Measurements from ENCODE around the gene PLPPR3.
"Not testable (repeated sequence)": the region's sequence is repeated elsewhere in the genome, so short reads cannot be mapped to it uniquely, and the experiment has no call there.

The PLPPR3 gene

DNA sequence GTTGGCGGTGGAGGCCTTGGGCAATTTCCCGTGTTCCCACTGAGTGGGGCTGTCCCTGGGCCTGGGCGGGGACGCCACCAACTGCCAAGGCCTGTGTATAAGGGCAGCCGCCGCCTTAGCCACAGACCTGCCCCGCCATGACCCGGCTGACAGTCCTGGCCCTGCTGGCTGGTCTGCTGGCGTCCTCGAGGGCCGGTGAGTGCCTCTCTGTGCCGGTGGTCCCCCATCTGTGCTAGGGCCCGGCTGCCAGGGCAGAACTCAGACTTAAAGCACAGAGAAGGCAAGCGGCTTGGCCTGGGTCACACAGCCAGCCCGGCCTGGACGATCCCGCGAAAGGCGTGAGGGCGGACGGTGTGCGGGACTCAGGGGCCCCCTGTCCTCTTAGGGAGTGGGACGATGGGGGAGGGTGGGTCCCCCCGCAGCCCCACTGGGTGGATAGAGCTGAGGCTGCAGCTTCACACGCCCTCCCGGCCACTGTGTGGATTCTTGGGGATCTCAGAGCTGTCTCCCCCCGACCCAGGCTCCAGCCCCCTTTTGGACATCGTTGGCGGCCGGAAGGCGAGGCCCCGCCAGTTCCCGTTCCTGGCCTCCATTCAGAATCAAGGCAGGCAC, 6.1 kb upstream of the PLPPR3 start, which contains the start of gene AZU1:
AZU1 (plus strand) TSS at position 128 of the 612 bp plus-strand sequence; CDS start at position 138, 10 bp downstream.
- DNase-seq = no peak

- DNase-seq = no peak
Observed at GRCh38 chr19:827314-827709, 5.6 kb upstream of the PLPPR3 start.

- DNase-seq = no peak
Observed at GRCh38 chr19:825897-826644, 4.3 kb upstream of the PLPPR3 start.

GRCh38 chr19:824885-825284, 3.1 kb upstream of the PLPPR3 start:
- DNase-seq = no peak

DNA sequence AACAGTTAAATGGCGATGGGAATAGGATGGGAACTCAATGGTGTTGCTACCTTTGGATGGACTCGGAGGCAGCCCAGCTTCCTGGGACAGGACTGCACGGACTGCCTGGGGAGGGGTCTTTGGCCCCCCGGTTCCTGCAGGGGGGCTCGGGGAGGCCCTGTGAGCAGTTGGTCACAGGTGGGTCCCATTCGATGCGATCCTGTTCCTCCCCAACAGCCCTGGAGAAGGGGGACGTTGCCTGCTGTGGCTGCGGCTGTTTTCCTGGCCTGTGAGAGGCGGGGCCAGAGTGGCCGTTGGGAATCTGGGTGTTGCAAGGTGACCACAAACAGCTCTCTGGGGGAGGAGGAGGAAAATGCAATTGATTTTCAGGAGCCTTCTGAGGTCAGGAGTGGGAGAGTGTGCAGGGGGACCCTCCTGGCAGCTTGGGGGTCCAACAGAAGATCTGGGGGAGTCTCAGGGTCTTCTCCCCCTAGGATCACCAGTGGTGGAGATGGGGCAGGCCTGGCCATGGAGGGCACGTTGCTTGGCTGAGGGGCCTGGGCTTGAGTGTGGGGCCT, 1.9 kb upstream of the PLPPR3 start:
- no peak for DNase-seq

DNA sequence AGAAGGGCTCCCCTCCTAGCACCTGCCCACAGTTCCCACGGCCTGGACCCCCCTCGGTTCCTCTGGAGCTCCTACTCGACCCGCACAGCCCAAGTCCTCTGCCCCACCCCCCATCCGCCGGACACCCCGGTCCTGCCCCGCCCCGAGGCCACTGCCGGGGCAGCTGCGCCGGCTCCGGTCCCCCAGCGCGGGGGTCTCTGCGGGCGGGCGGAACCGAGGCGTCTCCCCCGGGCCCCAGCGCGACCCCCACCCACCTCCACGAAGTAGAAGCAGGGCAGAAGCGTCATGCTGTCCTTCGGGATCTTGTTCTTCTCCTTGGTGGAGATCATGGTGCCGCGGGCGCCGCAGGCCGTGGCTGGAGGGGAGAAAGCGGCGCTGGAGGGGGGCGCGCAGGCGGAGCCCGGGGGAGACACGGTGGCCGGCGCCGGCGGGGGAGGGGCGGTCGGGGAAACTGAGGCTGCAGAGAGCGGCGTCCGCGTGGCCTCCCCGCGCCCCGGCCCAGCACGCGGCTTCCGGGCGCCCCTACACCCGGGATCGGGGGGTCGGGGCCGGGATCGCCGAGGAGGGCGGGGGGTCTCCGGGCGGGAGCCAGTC, 427 bp downstream of the PLPPR3 start:
- DNase-seq = no peak

- not testable (repeated sequence) for DNase-seq
Observed at GRCh38 chr19:820212-820611, 1.5 kb downstream of the PLPPR3 start.

- DNase-seq = no peak
Observed at GRCh38 chr19:816500-816857, 5.3 kb downstream of the PLPPR3 start.

- no peak for DNase-seq
Observed at GRCh38 chr19:815775-816499, 5.8 kb downstream of the PLPPR3 start.

DNA sequence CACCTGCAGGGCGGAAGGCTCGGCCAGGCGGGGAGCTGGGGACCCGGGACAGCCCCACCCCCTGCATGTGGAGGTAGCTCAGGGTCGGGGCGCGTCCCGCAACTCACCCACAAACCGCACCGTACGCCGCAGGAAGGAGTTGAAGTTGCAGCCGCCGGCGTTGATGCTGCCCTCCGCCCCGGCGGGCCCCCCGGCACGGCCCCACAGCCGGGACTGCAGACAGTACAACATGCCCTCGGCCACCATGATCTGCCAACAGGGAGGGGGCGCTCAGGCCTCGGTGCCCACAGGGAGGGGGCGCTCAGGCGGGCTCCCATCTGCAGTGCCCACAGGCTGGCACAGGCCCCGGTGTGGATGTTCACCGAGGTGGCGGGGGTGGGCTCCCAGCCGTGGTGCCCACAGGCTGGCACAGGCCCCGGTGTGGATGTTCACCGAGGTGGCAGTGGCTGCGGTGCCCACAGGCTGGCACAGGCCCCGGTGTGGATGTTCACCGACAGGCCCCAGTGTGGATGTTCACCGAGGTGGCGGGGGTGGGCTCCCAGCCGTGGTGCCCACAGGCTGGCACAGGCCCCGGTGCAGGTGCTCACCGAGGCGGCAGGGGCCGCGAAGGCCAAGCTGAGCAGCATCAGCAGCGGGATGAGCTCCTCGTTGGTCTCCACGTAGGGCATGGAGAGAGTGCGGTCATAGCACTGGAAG, 6.5 kb downstream of the PLPPR3 start:
- DNase-seq = no peak

- DNase-seq = no peak
Observed at GRCh38 chr19:814152-815078, 7.3 kb downstream of the PLPPR3 start.

DNA sequence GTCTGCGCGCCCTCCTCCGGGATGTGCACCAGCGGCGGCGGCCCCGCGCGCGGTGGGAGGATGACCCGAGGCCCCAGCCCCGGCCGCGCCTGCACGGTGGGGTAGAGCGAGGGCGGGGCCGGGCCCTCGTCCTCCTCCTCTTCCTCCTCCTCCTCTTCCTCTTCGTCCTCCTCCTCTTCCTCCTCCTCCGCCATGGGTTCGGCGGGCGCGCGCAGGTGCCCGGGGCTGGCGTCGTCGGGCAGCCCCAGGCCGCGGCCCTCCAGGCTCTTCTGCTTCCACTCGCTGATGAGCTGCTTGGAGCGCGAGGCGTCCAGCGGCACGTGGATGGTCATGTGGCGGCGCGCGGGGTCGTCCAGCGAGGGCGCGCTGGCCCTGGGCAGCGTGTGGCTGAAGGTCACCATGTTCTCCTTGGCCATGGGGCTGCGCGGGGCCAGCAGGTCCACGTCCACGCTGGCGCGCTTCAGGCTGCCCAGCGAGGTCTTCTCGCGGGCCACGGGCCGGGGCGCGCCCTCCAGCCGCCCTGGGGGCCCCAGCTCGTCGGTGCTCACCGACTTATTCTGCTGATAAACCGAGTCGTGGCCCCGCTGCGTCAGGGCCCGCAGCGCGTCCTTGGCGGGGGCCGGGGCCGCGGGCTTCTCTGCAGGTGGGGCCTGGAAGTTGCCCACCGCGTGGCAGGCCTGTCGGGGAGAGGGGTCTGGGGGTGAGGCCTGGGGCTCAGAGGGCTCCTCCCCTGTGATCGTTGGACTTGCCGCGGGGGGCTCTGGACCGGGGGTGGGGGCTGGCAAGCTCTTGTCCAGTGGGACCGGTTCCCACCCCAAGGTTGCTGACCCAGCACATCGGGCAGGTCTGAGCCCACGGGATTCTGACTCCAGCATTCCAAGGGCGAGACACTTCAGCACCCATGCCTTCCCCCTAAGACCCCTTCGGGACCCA, 8.3 kb downstream of the PLPPR3 start:
- no peak for DNase-seq

DNA sequence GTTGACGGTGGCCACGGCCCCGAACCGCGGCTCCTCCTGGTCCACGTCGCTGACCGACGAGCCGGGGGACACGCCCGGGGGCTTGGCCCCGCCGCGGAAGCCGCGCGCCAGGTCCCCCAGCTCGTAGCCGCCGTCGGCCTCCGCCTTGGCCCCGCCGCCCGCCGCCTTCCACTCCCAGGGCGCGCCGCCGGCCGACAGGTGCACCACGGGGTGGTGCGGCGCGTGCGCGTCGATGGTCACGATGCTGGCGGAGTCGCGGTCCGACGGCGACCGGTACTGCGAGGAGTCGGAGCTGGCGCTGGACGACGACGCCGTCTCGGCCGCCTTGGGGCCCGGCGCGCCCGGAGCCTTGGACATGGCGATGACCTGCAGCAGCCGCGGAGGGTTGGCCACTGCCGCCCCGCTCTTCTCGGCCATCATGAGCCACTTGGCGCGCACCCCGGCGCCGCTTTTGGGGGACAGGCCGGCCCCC, 9.0 kb downstream of the PLPPR3 start:
- DNase-seq = no peak

DNA sequence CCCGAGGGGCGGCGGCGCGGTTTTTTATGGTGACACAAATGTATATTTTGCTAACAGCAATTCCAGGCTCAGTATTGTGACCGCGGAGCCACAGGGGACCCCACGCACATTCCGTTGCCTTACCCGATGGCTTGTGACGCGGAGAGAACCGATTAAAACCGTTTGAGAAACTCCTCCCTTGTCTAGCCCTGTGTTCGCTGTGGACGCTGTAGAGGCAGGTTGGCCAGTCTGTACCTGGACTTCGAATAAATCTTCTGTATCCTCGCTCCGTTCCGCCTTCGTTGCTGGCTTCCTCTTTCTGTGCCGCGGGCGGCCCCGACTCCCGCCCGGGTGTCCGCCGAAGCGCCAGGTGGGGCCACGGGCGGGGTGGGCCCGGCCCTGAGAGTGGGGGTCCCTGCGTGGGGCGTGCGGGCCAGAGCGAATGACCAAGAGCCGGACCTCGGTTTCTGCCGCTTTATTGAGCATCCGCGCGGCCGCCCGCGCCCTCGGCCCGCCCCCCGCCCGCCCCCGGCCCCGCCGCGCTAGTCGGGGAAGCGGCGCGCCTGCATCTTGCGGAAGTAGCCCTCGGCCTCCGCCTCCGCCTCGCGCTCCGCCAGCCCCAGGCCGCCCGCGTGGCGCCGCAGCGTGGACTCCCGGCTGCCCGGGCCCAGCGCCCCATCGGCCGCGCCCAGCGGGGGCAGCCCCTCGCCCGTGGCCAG, 9.6 kb downstream of the PLPPR3 start:
- DNase-seq = no peak

GRCh38 chr19:811506-812048, 10.2 kb downstream of the PLPPR3 start:
- DNase-seq = no peak

- DNase-seq = no peak
Observed at GRCh38 chr19:810883-811489, 10.8 kb downstream of the PLPPR3 start.

DNA sequence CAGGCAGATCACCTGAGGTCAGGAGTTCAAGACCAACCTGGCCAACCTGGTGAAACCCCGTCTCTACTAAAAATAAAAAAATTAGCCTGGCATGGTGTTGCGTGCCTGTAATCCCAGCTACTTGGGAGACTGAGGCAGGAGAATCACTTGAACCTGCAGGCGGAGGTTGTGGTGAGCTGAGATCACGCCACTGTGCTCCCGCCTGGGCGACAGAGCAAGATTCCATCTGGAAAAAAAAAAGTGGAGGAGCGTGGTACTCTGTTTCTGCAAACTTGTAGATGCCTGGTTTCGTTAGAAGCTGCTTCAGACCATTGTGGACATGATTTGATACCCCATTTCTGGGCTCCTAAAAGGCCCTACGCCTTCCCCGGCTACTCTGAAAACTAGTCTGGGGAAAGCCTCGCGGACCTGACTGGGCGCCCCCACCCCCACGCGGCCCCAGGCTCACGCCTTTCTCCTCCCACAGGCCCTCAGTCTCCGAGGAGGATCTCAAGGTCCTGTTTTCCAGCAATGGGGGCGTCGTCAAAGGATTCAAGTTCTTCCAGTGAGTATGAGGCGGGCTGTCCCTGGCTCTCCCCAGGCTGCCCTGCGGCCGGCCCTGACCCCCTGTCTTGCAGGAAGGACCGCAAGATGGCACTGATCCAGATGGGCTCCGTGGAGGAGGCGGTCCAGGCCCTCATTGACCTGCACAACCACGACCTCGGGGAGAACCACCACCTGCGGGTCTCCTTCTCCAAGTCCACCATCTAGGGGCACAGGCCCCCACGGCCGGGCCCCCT, 11.5 kb downstream of the PLPPR3 start:
- DNase-seq = no peak

GRCh38 chr19:808423-808775, 13.4 kb downstream of the PLPPR3 start:
- no peak for DNase-seq
